NK-92 (cell line): ENCODE data around the gene IGSF9.

ENCODE experiments used
- DNase-seq: peaks from one replicate; lab custom pipeline; 2025; ENCODE audit not compliant: unreplicated experiment; lab: John Stamatoyannopoulos, UW

Gene IGSF9

GRCh38 chr1:159947942-159948341, 2.5 kb upstream of the IGSF9 start:
- no peak for DNase-seq

GRCh38 chr1:159946242-159947187, 1.1 kb upstream of the IGSF9 start:
- DNase-seq: no peak

GRCh38 chr1:159944623-159945455, 574 bp downstream of the IGSF9 start:
- no peak for DNase-seq

GRCh38 chr1:159943908-159944622, 1.3 kb downstream of the IGSF9 start:
- DNase-seq: no peak

- DNase-seq: no peak
Measured at GRCh38 chr1:159943278-159943640, 2.2 kb downstream of the IGSF9 start.

- DNase-seq: no peak
Measured at GRCh38 chr1:159942632-159943277, 2.7 kb downstream of the IGSF9 start.

- DNase-seq: no peak
Measured at GRCh38 chr1:159941591-159942560, 3.5 kb downstream of the IGSF9 start.

GRCh38 chr1:159941141-159941540, 4.3 kb downstream of the IGSF9 start:
- DNase-seq: no peak

GRCh38 chr1:159940006-159940620, 5.3 kb downstream of the IGSF9 start:
- no peak for DNase-seq

GRCh38 chr1:159939678-159940002, 5.8 kb downstream of the IGSF9 start:
- DNase-seq: no peak

GRCh38 chr1:159938905-159939677, 6.3 kb downstream of the IGSF9 start:
- no peak for DNase-seq

- no peak for DNase-seq
Measured at GRCh38 chr1:159938211-159938852, 7.1 kb downstream of the IGSF9 start.

- DNase-seq: no peak
Measured at GRCh38 chr1:159937054-159937750, 8.2 kb downstream of the IGSF9 start.

- no peak for DNase-seq
Measured at GRCh38 chr1:159936273-159936904, 9.0 kb downstream of the IGSF9 start.

- no peak for DNase-seq
Measured at GRCh38 chr1:159935719-159936272, 9.6 kb downstream of the IGSF9 start.

GRCh38 chr1:159935305-159935704, 10.1 kb downstream of the IGSF9 start:
- no peak for DNase-seq
